ENCODE results near the gene CPEB1.

The CPEB1 gene

GRCh38 chr15:82647045-82647834 lies at the start of gene CPEB1:
Gene CPEB1 (minus strand): TSS chr15:82647363. CDS start chr15:82628459, 18,904 bp downstream.
- peak; percentile 67 for DNase-seq

- DNase-seq = no peak
These were observed 45.0 kb upstream of the CPEB1 start for GRCh38 chr15:82692171-82692570.

GRCh38 chr15:82689147-82689546 lies 42.0 kb upstream of the CPEB1 start:
- DNase-seq = no peak

GRCh38 chr15:82688691-82689090 lies 41.5 kb upstream of the CPEB1 start:
- DNase-seq = no peak

GRCh38 chr15:82681371-82681770 lies 34.2 kb upstream of the CPEB1 start:
- no peak for DNase-seq

GRCh38 chr15:82680200-82681102 lies 33.3 kb upstream of the CPEB1 start:
- DNase-seq = peak; percentile 85

- DNase-seq = no peak
These were observed 32.5 kb upstream of the CPEB1 start for GRCh38 chr15:82679626-82680199.

GRCh38 chr15:82677720-82678323 lies 30.7 kb upstream of the CPEB1 start:
- no peak for DNase-seq

- no peak for DNase-seq
These were observed 27.7 kb upstream of the CPEB1 start for GRCh38 chr15:82674873-82675272.

GRCh38 chr15:82670699-82671098 lies 23.5 kb upstream of the CPEB1 start:
- no peak for DNase-seq

- DNase-seq = no peak
These were observed 19.4 kb upstream of the CPEB1 start for GRCh38 chr15:82666606-82667005.

- no peak for DNase-seq
These were observed 16.9 kb upstream of the CPEB1 start for GRCh38 chr15:82664021-82664420.

GRCh38 chr15:82663186-82663600 lies 16.0 kb upstream of the CPEB1 start:
- DNase-seq = peak; percentile 35

GRCh38 chr15:82662641-82663040 lies 15.5 kb upstream of the CPEB1 start:
- DNase-seq = no peak

- no peak for DNase-seq
These were observed 13.2 kb upstream of the CPEB1 start for GRCh38 chr15:82660378-82660777.

- DNase-seq = no peak
These were observed 9.6 kb upstream of the CPEB1 start for GRCh38 chr15:82656641-82657266.

GRCh38 chr15:82655606-82656005 lies 8.4 kb upstream of the CPEB1 start:
- no peak for DNase-seq

GRCh38 chr15:82653483-82654168 lies 6.5 kb upstream of the CPEB1 start:
- DNase-seq = no peak

- no peak for DNase-seq
These were observed 4.5 kb upstream of the CPEB1 start for GRCh38 chr15:82651708-82652107.

GRCh38 chr15:82650046-82650670 lies 3.0 kb upstream of the CPEB1 start:
- no peak for DNase-seq

- no peak for DNase-seq
These were observed 2.2 kb upstream of the CPEB1 start for GRCh38 chr15:82649226-82649999.

All from activated naive CD4-positive, alpha-beta T cell treated with anti-CD3 and anti-CD28 coated beads, Interleukin-2, amount 50 U/mL, for 16 hours (primary cell).